Adrenal gland (tissue), 5 donors: ENCODE results near the gene PPT1.

ENCODE experiments used
- POLR2A ChIP-seq, 2 donors: fragments of 450-650 bp; IDR thresholded peaks; one replicate each; pipeline ENCODE4 v1.6.1; 2017; ENCODE audit warnings: antibody characterized with exemption in 2 of 2, mild to moderate bottlenecking in 2 of 2, moderate library complexity in 1 of 2
- TF ChIP-seq, protein P1 (sequence below), 6 experiments: fragments of 450-650 bp in 4 of 6; fragments of 200-600 bp in 2 of 6; sonication (generic) in 1 of 6; IDR thresholded peaks; 1 replicate in 5 of 6; 2 replicates in 1 of 6; pipeline versions ENCODE4 v1.5.1 to v1.8.0; 2016 to 2021; ENCODE audit warnings: antibody characterized with exemption in 6 of 6, mild to moderate bottlenecking in 2 of 6, moderate library complexity in 1 of 6
- donor health status: DM: no; HTN: no; CAD: no.

DNA sequence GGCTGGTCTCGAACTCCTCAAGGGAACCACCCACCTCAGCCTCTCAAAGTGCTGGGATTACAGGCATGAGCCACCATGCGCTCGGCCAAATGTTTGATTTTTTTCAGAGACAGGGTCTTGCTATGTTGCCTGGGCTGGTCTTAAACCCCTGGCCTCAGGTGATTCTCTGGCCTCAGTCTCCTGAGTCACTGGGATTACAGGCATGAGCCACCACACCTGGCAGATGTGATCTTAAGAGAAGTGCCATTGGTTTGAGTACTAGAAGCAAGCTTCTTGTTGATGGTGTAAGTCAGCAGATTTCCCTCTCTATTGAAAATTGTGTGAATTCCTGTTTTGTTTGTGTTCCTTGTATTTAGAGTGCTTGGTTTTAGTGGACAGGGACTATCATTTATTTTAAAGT, 51.3 kb downstream of the PPT1 start:
- TF ChIP-seq POLR2A (IDR thresholded peaks at IDR 0.05) = no peak
- TF ChIP-seq, protein P1, sequence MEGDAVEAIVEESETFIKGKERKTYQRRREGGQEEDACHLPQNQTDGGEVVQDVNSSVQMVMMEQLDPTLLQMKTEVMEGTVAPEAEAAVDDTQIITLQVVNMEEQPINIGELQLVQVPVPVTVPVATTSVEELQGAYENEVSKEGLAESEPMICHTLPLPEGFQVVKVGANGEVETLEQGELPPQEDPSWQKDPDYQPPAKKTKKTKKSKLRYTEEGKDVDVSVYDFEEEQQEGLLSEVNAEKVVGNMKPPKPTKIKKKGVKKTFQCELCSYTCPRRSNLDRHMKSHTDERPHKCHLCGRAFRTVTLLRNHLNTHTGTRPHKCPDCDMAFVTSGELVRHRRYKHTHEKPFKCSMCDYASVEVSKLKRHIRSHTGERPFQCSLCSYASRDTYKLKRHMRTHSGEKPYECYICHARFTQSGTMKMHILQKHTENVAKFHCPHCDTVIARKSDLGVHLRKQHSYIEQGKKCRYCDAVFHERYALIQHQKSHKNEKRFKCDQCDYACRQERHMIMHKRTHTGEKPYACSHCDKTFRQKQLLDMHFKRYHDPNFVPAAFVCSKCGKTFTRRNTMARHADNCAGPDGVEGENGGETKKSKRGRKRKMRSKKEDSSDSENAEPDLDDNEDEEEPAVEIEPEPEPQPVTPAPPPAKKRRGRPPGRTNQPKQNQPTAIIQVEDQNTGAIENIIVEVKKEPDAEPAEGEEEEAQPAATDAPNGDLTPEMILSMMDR (IDR thresholded peaks at IDR 0.05) = no peak
